Parathyroid adenoma (tissue), 2 donors: ENCODE measurements around the gene GNB1.
A peak's percentile ranks its signal among the peaks of the same experiment; 100 is the strongest.

Experiments
- H2AFZ ChIP-seq: fragments of 300-600 bp; sonication (generic); one replicate; pipeline ENCODE4 v1.7.0; 2017; ENCODE audit warnings: antibody characterized with exemption, mild to moderate bottlenecking
- H3K27ac ChIP-seq: fragments of 300-600 bp; sonication (generic); one replicate; pipeline ENCODE4 v1.7.0; 2017
- H3K27me3 ChIP-seq: fragments of 300-600 bp; sonication (generic); one replicate; pipeline ENCODE4 v1.7.0; 2017; ENCODE audit warnings: low read length; ENCODE audit not compliant: control insufficient read depth, insufficient read depth
- H3K36me3 ChIP-seq: fragments of 300-600 bp; sonication (generic); one replicate; pipeline ENCODE4 v1.7.0; 2017; ENCODE audit warnings: low read length; ENCODE audit not compliant: control insufficient read depth, insufficient read depth
- H3K4me1 ChIP-seq: fragments of 300-600 bp; sonication (generic); one replicate; pipeline ENCODE4 v1.7.0; 2017; ENCODE audit warnings: control low read depth
- H3K4me2 ChIP-seq: fragments of 300-600 bp; sonication (generic); one replicate; pipeline ENCODE4 v1.7.0; 2017; ENCODE audit warnings: low read length
- H3K4me3 ChIP-seq: fragments of 300-600 bp; sonication (generic); one replicate; pipeline ENCODE4 v1.7.0; 2017; ENCODE audit warnings: low read depth, low read length
- H3K79me2 ChIP-seq: fragments of 300-600 bp; sonication (generic); one replicate; pipeline ENCODE4 v1.7.0; 2017; ENCODE audit warnings: control low read depth
- H3K9ac ChIP-seq: fragments of 300-600 bp; sonication (generic); one replicate; pipeline ENCODE4 v1.7.0; 2017; ENCODE audit warnings: mild to moderate bottlenecking
- H3K9me3 ChIP-seq: fragments of 300-600 bp; sonication (generic); one replicate; pipeline ENCODE4 v1.7.0; 2017; ENCODE audit warnings: low read length; ENCODE audit not compliant: control insufficient read depth
- TF ChIP-seq, protein P1 (sequence below): fragments of 300-600 bp; sonication (generic); IDR thresholded peaks from one replicate; pipeline ENCODE4 v1.7.0; 2017; ENCODE audit warnings: antibody characterized with exemption, mild to moderate bottlenecking
- donor health status: primary hyperparathyroidism.

GNB1 gene

DNA sequence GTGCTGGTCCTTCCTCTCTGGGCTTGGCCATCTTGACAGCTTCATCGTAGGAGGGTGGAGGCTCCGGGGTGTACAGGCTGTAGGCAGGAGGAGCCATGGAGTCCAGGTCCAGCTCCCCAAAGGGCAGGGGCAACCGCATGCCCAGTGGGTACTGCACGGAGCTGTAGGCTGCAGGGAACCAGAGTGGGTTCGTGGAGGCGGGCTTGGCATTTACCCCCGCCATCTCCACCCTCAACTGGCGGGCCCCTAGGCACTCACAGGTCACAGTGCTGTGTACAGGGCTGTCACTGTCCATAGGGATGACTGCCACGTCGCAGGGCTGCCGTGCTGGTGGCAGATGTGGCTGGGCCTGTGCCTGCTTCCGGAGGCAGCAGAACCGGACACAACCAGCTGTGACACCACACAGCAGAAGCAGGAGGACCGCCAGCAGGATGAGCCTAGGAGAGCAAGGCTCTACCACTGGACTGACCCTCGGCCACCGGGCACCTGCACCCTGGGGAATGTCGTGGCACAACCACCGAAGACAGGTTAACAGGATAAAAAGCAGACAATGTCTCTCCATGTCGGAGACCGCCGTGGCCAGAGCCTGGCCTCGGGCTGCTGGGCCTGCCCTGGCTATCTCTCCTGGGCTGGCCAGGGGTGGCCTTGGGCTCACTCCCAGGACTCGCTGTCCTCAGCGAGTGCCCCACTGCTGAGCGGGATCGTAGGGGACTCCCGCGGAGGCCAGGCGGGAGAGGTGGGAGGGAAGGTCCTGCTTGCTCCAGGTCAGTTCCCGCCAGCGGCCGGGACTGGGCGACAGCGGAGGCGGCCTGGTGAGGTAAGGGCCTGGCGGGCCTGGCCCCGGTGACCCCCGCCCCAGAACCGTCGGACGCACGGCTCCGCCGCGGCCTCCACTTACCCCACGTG, 27.4 kb upstream of the GNB1 start:
- no peaks in the 10 kb centered on the region for H3K36me3 ChIP-seq
- no peaks in the 10 kb centered on the region for H3K4me1 ChIP-seq
- no peaks in the 10 kb centered on the region for H3K9me3 ChIP-seq
- H2AFZ ChIP-seq, result peak overlapping the region; percentile 75
- no peaks in the 10 kb centered on the region for H3K27me3 ChIP-seq
- no peak overlapping the region for H3K27ac ChIP-seq
- H3K79me2 ChIP-seq, result no peaks in the 10 kb centered on the region
- TF ChIP-seq, protein P1, sequence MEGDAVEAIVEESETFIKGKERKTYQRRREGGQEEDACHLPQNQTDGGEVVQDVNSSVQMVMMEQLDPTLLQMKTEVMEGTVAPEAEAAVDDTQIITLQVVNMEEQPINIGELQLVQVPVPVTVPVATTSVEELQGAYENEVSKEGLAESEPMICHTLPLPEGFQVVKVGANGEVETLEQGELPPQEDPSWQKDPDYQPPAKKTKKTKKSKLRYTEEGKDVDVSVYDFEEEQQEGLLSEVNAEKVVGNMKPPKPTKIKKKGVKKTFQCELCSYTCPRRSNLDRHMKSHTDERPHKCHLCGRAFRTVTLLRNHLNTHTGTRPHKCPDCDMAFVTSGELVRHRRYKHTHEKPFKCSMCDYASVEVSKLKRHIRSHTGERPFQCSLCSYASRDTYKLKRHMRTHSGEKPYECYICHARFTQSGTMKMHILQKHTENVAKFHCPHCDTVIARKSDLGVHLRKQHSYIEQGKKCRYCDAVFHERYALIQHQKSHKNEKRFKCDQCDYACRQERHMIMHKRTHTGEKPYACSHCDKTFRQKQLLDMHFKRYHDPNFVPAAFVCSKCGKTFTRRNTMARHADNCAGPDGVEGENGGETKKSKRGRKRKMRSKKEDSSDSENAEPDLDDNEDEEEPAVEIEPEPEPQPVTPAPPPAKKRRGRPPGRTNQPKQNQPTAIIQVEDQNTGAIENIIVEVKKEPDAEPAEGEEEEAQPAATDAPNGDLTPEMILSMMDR, result no peak
- H3K9ac ChIP-seq, result no peak overlapping the region
- peak overlapping the region; percentile 70 for H3K4me2 ChIP-seq
- H3K4me3 ChIP-seq, result peak overlapping the region; percentile 50

DNA sequence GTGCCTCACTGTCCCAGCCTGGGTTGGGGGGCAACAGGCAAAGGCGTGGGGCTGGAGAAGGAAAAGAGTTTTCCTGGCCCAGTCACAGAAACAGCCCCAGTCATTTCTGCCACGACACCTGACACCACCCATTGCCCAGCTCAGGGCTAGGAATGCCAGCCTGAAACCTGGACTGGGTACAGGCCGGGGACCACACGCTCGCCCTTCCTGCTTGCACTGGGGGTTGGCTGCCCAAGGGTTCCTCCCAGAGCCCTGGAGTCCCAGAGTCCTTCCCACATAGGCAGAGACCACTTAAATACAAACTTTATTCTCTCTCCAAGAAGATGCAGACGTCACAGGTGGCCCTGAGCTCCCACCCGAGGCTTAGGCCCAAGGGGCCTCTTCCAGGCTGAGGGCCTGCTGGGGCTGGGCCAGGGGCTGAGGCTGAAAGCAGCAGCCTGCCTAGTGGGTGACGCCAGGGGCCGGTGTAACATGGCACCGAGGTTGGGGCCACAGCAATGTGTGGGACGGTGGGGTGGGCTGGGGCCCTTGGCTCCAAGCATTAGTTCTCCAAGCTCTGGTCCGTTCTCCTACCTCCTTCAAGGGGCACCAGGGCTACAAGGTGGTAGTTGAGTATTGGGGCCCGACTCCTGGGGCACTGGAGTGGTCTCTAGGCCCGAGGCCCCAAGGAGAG, 26.6 kb upstream of the GNB1 start:
- Histone ChIP-seq H3K27me3 (no peaks in the 10 kb centered on the region), H3K9ac (no peak overlapping the region), H3K9me3 (no peaks in the 10 kb centered on the region), H3K79me2 (no peaks in the 10 kb centered on the region), H3K4me1 (no peaks in the 10 kb centered on the region), H3K36me3 (no peaks in the 10 kb centered on the region), H3K4me2 (no peak overlapping the region), H3K27ac (no peak overlapping the region), H2AFZ (no peak overlapping the region), H3K4me3 (no peak overlapping the region)
- TF ChIP-seq, protein P1, result no peak

GRCh38 chr1:1916851-1917251, 26.0 kb upstream of the GNB1 start:
- H3K27ac ChIP-seq, result no peak overlapping the region
- no peak overlapping the region for H3K9ac ChIP-seq

DNA sequence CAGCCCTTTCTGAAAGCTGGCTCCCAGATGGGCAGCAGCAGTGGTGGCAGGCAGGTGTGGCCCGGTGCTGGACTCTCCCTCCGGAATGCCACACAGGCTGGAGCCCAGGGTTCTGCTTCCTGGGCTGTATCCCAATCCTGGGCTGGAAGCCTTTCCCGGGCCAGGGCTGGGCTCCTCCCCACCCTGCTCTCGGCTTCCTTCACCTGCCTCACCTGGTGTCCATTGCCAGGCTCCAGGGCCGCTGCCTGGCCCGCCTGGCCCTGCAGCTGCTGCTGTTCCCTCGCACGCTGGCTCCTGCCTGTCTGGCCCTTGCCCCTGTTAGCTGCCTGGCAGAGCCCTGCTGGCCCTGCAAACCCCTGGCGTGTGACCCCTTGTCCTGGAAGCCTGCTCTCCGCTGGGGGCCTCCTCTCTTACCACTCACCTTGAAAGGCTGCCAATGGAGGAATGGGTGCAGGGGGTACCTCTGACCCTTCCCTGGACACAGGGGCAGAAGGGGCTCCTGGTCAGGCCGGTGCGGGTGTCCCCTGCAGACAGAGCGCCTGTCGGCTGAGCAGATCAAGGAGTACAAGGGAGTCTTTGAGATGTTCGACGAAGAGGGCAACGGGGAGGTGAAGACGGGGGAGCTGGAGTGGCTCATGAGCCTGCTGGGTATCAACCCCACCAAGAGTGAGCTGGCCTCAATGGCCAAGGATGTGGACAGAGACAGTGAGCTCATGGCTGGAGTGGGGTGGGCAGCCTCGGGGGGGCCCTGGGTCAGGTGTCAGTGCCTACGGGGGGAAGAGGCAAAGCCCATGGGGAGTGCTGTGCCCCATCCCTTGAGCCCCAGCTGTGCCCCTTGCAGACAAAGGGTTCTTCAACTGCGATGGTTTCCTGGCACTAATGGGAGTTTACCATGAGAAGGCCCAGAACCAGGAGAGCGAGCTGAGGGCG, 25.3 kb upstream of the GNB1 start:
- H2AFZ ChIP-seq, result no peak overlapping the region
- H3K9ac ChIP-seq, result no peak overlapping the region
- H3K4me3 ChIP-seq, result no peak overlapping the region
- no peaks in the 10 kb centered on the region for H3K9me3 ChIP-seq
- H3K4me2 ChIP-seq, result no peak overlapping the region
- no peaks in the 10 kb centered on the region for H3K79me2 ChIP-seq
- no peaks in the 10 kb centered on the region for H3K36me3 ChIP-seq
- no peaks in the 10 kb centered on the region for H3K27me3 ChIP-seq
- no peak overlapping the region for H3K27ac ChIP-seq
- no peaks in the 10 kb centered on the region for H3K4me1 ChIP-seq
- TF ChIP-seq, protein P1, result no peak

More at GRCh38 chr1:1916851-1917251, 26.0 kb upstream of the GNB1 start:
- H3K4me1 ChIP-seq, result no peaks in the 10 kb centered on the region
- H3K4me3 ChIP-seq, result no peak overlapping the region
- H3K79me2 ChIP-seq, result no peaks in the 10 kb centered on the region
- no peaks in the 10 kb centered on the region for H3K9me3 ChIP-seq
- no peak overlapping the region for H2AFZ ChIP-seq
- no peak overlapping the region for H3K4me2 ChIP-seq
- TF ChIP-seq, protein P1, result no peak
- H3K27me3 ChIP-seq, result no peaks in the 10 kb centered on the region
- H3K36me3 ChIP-seq, result no peaks in the 10 kb centered on the region
